Choroid plexus epithelial cell (primary cell): ENCODE measurements around the gene RIC3.

Experiments used
- DNase-seq: peaks from one replicate; pipeline ENCODE4 v3.0.0-alpha.2; 2010; ENCODE audit warnings: low read depth
- H3K4me3 ChIP-seq: 2 replicates; pipeline ENCODE4 v1.5.1; 2011; ENCODE audit warnings: low read depth, mild to moderate bottlenecking, control low read depth, low read length, moderate library complexity
- TF ChIP-seq, protein P1 (sequence below): conservative IDR thresholded peaks from 2 replicates; pipeline ENCODE4 v1.5.1; 2011; ENCODE audit warnings: low read depth, mild to moderate bottlenecking, control low read depth, inconsistent platforms, low read length, moderate library complexity

RIC3 gene

DNA sequence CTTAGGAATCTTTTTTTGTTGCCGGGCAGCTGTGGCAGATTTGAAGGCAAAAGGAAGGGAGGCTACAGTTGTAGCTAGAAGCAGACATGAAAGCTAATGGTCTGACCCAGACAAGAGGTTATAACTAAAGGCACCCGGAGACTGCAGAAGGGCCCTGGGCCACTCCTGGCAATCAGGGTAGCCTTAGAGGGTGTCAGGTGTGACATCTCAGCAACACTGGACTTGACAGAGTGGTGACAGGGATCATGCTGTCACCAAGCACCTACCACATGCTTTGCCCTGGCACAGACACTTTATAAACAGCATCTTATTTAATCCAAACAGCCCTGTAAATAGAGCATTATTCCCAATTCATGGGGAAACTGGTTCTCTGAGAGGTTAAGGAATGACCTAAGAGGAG is 62.1 kb downstream of the RIC3 start:
- DNase-seq = no peak
- TF ChIP-seq, protein P1, sequence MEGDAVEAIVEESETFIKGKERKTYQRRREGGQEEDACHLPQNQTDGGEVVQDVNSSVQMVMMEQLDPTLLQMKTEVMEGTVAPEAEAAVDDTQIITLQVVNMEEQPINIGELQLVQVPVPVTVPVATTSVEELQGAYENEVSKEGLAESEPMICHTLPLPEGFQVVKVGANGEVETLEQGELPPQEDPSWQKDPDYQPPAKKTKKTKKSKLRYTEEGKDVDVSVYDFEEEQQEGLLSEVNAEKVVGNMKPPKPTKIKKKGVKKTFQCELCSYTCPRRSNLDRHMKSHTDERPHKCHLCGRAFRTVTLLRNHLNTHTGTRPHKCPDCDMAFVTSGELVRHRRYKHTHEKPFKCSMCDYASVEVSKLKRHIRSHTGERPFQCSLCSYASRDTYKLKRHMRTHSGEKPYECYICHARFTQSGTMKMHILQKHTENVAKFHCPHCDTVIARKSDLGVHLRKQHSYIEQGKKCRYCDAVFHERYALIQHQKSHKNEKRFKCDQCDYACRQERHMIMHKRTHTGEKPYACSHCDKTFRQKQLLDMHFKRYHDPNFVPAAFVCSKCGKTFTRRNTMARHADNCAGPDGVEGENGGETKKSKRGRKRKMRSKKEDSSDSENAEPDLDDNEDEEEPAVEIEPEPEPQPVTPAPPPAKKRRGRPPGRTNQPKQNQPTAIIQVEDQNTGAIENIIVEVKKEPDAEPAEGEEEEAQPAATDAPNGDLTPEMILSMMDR = no peak
- no peak overlapping the region for H3K4me3 ChIP-seq

DNA sequence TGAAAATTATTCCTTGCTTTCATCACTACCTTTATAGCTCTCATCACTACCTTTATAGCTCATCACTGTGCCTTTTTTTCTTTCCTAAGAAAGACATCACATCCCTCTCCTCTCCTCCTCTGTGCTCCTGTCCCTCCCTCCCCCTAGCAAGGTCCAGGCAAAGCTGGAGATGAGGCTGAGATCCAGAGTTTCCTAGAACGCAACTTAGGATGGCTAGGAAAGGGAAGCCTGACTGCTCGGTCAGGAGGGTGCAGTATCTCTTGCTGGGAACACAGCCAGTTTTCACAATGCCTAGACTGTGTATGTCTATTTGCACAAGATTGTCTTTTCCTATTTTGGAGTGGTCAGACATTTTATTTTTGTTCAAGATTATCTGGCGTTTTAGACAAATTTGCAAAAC is 63.2 kb downstream of the RIC3 start:
- H3K4me3 ChIP-seq = no peak overlapping the region
- TF ChIP-seq, protein P1 = no peak
- peak; percentile 22 for DNase-seq

DNA sequence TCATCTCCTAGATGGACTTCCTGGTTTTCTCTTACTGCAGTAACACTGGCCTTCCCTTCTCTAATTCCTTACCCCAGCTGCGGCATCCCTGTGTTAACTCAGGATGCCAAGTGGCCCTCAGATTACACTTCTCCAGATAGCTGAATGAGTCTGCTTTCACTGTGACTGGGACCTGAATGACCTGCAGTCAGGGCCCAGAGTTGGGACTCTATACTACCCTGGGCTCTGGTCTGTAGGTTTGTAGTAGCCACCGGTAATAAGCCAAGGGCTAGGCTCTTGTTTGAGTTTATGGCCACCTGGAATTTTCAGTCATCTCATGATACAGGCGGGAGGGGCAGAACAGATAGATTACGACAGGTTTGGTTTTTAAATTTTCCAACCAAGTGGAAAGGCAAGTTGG is 63.7 kb downstream of the RIC3 start:
- H3K4me3 ChIP-seq = no peak overlapping the region
- TF ChIP-seq, protein P1 = no peak
- DNase-seq = no peak

DNA sequence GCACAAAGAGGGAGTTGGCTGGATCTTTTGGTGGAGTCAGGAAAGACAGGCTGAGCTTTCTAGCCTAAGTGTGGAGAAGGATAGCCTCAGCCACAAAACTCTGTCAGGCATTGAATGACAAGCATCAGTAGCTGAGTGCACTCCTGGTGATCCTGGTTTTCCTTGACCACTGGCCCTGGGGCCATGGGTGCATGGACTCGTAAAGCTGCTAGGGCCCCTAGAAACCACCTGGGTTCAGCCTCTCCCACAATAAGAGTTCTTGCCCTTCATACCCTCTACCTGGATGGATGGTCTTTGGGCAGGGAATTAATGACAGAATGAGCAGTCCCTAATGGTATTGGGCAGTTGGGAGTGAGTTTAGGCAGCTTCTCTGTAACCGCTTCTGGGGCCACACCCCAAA is 64.9 kb downstream of the RIC3 start:
- no peak for DNase-seq
- TF ChIP-seq, protein P1 = no peak

DNA sequence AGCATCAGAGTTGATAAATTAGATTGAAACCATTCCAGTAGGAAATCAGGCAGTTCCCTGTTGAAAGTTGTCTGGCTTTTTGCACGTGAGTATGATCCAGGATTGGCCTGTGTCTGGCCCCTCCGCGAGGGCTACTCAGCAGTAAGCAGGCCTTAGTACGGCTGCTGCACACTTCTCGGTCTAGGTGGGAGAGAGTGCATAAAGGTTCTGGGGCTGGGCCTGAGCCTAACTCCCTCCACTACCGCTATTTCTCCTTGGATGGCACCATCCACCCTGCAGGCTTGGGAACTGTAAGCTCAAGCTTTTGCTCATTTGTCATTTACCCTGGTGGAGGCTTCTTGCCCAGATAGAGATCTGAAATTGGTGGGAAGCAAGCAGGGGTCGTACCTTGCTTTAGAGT is 65.9 kb downstream of the RIC3 start:
- TF ChIP-seq, protein P1 = no peak
- H3K4me3 ChIP-seq = no peak overlapping the region
- no peak for DNase-seq

More for the DNA sequence above, 64.9 kb downstream of the RIC3 start:
- no peak overlapping the region for H3K4me3 ChIP-seq

DNA sequence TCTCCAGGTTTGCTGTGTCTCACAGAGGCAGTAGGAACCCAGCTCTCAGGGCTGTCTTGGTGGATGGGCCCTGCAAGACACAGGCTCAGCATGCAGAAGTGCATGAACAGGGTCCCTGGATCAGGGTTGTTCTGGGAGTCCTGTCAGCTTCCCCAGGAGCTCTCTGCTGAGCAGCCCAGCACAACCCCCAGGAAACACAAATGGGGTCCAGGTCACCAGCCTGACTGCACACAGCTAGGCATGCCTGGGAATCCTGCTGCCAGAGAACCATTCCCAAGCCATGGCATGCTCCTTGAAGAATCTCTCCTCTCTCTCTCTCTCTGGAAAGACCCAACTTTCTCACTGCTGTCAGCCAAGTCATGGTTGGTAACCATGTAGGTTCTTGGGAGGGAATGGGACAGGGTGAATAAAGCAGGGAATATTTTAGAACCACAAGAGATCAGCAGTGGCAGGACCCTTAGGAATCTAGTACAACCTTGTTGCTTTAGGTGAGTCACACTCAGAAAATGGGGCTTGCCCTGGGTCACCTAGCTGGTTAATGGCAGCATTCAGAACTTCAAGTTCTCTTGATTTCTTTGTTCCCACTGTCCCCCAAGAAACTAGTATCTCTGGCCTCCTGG is 66.4 kb downstream of the RIC3 start:
- TF ChIP-seq, protein P1 = no peak
- DNase-seq = no peak

DNA sequence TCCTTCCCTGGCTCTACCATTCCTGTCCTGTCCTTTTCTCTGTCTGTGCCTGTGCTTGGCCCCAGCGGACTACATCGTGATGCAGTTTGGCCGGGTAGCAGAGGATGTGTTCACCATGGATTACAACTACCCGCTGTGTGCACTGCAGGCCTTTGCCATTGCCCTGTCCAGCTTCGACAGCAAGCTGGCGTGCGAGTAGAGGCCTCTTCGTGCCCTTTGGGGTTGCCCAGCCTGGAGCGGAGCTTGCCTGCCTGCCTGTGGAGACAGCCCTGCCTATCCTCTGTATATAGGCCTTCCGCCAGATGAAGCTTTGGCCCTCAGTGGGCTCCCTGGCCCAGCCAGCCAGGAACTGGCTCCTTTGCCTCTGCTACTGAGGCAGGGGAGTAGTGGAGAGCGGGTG is 67.4 kb downstream of the RIC3 start:
- TF ChIP-seq, protein P1 = no peak
- no peak for DNase-seq
- H3K4me3 ChIP-seq = no peak overlapping the region

More for the DNA sequence above, 66.4 kb downstream of the RIC3 start:
- no peak overlapping the region for H3K4me3 ChIP-seq
